Epithelial cell of esophagus (primary cell): ENCODE results near the gene IL23R.
A peak's percentile ranks its signal among the peaks of the same experiment; 100 is the strongest.

Source experiments
- DNase-seq: peaks from one replicate; pipeline ENCODE4 v3.0.0; 2010; ENCODE audit warnings: low read depth
- H3K4me3 ChIP-seq: 2 replicates; pipeline ENCODE4 v1.5.1; 2011; ENCODE audit warnings: mild to moderate bottlenecking, low read length, control low read depth
- TF ChIP-seq, protein P1 (sequence below): IDR thresholded peaks from 2 replicates; pipeline ENCODE4 v1.5.1; 2011; ENCODE audit warnings: low read depth, mild to moderate bottlenecking, low read length, control low read depth, inconsistent platforms; ENCODE audit not compliant: insufficient read depth; ENCODE audit errors: missing control alignments

Gene IL23R

GRCh38 chr1:67264899-67265298 is 98.6 kb downstream of the IL23R start:
- TF ChIP-seq, protein P1, sequence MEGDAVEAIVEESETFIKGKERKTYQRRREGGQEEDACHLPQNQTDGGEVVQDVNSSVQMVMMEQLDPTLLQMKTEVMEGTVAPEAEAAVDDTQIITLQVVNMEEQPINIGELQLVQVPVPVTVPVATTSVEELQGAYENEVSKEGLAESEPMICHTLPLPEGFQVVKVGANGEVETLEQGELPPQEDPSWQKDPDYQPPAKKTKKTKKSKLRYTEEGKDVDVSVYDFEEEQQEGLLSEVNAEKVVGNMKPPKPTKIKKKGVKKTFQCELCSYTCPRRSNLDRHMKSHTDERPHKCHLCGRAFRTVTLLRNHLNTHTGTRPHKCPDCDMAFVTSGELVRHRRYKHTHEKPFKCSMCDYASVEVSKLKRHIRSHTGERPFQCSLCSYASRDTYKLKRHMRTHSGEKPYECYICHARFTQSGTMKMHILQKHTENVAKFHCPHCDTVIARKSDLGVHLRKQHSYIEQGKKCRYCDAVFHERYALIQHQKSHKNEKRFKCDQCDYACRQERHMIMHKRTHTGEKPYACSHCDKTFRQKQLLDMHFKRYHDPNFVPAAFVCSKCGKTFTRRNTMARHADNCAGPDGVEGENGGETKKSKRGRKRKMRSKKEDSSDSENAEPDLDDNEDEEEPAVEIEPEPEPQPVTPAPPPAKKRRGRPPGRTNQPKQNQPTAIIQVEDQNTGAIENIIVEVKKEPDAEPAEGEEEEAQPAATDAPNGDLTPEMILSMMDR = no peak
- DNase-seq = no peak
- no peak overlapping the region for H3K4me3 ChIP-seq

- DNase-seq = no peak
- TF ChIP-seq, protein P1 = no peak
- H3K4me3 ChIP-seq = no peak overlapping the region
Measured at GRCh38 chr1:67269061-67269460, 102.8 kb downstream of the IL23R start.

DNA sequence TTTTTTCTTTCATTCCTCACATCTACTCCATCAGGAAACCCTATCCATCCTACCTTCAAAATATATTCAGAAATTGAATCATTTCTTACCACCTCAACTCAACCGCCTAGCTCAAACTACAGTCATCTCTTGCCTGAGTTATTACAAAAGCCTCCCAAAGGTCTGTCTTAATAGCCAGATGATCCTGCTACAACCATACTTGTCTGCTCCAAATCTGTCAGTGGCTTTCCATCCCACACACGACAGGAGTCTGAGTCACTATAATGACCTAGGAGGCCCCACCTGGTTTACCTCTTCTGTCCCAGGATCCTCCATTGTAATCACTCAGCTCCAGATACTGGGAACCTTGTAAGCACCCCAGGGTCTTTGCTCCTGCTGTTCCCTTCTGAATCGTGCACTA is 104.3 kb downstream of the IL23R start:
- TF ChIP-seq, protein P1 = no peak
- peak; percentile 30 for DNase-seq
- H3K4me3 ChIP-seq = no peak overlapping the region

- H3K4me3 ChIP-seq = no peak overlapping the region
- DNase-seq = peak; percentile 30
- TF ChIP-seq, protein P1 = no peak
Measured at GRCh38 chr1:67273591-67273990, 107.3 kb downstream of the IL23R start.

DNA sequence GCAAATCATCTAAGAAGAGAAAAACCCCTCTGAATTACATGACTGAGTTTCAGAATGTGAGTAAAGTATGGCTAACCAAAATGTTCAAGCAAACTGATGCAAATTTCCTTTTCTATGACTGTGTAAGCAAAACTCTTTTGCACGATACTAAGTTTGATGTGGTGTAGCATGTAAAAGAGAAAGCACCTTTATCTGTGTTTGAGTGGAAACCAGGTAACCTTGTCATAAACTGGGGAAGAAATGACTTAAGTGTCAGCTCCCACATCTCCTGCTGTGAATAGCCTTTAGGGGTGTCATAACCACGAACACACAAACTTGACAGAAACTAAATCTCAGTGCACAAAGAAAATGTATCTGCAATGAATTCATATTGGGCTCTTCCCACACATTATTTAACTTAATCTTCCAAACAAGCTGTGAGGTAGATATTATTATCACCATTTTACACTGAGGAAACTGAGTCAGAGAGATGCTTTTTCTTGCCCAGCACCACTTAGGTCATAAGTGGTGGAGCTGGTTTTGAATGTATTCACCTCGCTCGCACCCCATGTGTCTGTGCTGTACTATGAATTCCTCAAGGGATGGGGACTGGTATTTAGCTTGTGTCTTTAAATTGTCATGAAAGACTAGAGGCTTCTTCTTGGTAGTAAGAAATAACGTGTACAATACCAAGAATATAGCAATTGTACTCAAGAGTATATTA is 108.5 kb downstream of the IL23R start:
- no peak overlapping the region for H3K4me3 ChIP-seq
- TF ChIP-seq, protein P1 = no peak
- DNase-seq = no peak

GRCh38 chr1:67280696-67281095 is 114.4 kb downstream of the IL23R start:
- H3K4me3 ChIP-seq = no peak overlapping the region
- TF ChIP-seq, protein P1 = no peak
- no peak for DNase-seq

DNA sequence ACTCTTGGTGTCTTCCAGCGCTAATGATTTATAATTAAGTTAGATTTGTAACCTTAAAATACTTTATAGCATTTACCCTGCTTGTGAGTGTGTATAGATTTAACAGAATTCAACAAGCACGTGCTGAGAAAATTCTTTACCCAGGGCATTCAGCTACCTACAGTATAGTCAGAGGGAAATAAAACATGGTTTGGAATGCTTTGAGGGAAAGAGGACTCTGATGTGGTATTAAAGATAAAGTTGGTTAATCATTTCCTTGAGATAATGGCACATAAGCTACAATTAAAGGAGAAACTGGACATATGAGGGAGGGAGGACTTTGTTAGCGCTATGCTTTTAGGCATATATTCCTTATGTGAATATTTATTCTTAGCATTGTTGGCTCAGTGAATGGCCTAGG is 115.0 kb downstream of the IL23R start:
- no peak overlapping the region for H3K4me3 ChIP-seq
- DNase-seq = no peak
- TF ChIP-seq, protein P1 = no peak
